ENCODE data around the gene AQP5.

The AQP5 gene

GRCh38 chr12:49951411-49952240 lies 10.0 kb upstream of the AQP5 start:
- no peak for DNase-seq

DNA sequence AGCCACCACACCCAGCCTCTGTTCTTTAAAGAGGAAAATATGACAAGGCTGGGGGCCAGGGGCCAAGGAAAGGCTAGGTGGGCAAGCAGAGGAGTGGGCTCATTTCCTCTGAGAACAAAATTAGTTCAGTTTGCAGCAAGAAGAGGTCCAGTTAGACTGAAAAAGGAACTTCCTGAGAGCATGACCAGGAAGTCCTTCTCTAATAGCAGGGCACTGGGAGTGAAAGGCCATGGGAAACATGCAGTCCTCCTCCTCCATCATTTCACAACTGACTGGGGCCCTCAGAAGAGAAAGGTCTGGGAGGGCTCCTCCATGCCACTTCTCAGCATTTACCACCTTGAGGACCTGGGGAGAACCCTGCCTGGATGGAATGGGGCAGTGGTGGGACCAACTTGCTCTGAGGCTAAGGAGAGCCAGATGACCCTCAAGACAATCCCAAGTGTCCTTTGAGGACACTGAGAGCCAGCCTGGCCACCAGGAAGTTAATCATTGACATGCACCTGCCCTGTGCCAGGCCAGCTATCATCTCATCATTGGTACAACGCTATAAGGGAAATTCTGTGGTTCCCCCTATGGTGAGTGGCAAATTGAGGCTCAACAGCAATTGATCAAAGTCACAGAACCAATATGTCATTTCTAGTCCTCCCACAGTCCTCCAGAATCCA lies 9.1 kb upstream of the AQP5 start:
- no peak for DNase-seq

- no peak for DNase-seq
Observed at GRCh38 chr12:49953151-49953550, 8.5 kb upstream of the AQP5 start.

GRCh38 chr12:49953961-49954846 lies 7.5 kb upstream of the AQP5 start:
- no peak for DNase-seq

DNA sequence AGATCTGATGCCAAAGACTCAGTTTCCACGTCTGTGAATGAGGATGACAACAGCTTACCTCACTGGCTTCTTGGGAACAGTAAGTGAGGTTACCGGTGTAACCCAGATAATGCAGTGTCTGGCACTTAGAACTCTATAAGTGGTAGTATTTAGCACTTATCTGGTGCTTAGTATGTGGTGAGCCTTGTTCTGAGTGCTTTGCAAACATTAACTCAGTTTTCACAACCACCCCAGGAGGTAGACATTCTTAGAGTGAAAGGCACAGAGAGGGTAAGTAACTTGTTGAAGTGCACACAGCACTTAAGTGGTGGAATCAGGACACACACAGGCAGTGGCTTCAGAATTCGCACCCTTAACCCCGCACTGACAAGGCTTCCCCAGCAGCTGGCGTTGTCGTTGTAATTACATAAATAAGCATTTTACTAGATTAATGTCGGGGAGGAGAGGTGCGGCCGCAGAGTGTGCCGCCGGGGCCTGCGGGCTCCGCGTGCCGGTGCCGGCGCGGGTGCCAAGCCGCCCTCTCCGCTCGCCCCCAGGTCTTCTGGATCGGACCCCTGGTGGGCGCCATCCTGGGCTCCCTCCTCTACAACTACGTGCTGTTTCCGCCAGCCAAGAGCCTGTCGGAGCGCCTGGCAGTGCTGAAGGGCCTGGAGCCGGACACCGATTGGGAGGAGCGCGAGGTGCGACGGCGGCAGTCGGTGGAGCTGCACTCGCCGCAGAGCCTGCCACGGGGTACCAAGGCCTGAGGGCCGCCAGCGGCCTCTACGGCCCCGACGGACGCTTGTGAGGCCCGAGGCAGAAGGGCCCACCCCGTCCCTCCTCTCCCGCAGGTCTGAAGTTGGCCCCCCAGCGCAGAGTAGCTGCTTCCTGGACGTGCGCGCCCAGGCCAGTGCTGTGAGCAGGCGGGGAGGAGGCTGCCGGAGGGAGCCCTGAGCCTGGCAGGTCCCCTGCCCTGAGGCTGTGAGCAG lies 6.5 kb upstream of the AQP5 start:
- no peak for DNase-seq

DNA sequence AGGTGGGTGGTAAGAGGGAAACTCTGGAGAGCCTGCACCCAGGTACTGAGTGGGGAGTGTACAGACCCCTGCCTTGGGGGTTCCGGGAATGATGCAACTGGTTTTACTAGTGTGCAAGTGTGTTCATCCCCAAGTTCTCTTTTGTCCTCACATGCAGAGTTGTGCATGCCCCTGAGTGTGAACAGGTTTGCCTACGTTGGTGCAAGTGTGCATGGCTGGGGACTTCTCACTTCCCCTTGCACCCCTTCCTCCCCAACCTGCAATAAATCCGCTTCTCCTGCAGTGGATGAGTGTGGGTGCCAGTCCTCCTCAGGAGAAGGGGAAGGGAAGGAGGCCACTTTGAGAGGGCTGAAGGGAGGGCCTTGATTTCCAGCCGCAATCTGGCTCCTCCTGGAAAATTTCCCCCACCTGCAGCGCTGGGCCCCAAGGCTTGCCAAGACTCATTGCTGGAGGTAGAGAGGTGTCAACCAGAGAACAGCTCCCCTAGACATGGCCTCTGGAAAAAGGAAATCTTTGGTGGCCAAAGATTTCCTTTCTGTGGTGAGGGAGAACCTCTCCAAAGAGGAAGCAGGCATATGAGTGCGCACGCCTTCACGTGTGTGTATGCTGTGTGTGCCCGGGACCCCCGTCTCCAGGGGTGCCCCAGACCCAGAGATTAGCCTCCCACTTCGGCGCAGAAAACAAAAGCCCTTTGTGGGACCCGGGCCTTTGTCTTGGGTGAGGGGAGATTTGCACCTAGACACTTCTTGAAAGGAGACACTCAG lies 5.6 kb upstream of the AQP5 start:
- DNase-seq: no peak

- no peak for DNase-seq
Observed at GRCh38 chr12:49956663-49957569, 4.8 kb upstream of the AQP5 start.

- DNase-seq: no peak
Observed at GRCh38 chr12:49957570-49957967, 4.1 kb upstream of the AQP5 start.

DNA sequence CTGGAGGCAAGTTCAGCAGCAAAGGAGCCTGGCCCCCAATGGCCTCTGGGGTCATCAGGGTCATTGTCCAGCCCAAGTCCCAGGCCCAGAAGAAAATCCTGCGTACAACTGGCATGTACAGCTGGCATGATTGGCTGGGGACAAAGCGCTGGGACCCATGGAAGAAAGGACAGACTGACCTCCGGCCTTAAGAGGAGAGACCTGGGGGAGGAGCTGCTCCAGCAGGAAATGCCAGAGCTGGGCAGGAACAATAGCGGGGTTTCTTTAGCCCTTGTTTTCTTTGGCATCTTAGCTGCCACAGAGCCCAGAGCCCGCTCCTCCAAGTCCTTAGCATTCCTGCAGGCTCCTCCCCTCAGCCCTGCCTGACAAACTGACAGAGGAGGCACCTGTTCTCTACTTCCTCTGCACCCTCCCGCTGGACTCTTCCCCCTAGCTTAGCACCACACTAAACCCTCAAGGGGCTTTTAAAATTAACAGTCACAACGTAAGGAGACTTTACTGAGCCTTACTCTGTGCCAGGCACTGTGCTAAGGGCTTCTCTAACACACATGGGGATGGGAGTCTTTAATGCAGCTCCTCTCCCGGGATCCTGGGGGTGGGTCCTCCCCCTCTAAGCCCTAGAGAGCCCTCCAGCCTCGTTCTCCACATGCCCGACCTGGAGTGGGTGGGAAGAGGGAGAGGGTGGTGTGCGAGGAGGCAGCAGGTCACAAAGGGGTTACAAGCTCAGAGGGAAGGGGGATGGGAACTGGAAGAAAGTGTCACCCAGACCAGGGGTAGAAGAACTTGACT lies 1.8 kb upstream of the AQP5 start:
- DNase-seq: no peak

- no peak for DNase-seq
Observed at GRCh38 chr12:49960474-49961110, 1.1 kb upstream of the AQP5 start.

DNA sequence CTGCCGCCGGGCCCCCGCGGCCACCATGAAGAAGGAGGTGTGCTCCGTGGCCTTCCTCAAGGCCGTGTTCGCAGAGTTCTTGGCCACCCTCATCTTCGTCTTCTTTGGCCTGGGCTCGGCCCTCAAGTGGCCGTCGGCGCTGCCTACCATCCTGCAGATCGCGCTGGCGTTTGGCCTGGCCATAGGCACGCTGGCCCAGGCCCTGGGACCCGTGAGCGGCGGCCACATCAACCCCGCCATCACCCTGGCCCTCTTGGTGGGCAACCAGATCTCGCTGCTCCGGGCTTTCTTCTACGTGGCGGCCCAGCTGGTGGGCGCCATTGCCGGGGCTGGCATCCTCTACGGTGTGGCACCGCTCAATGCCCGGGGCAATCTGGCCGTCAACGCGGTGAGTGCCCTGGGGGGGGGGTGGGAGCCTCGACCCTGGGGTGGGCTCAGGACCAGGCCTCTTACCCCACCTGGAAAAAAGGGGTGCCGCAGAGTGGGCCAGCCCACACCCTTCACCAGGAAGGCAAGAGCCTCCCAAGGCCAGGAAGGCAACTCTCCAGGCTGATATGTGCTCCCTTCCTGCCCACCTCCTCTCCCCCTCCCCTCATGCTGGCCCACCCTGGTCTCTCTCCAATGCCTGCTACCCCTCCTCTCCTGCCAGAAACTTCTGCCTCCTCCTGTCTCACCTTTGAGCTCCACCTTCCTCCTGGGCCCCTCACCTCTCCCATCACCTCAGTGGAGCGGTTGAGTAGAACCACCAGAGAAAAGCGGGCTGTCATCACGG lies 507 bp downstream of the AQP5 start:
- DNase-seq: no peak

- no peak for DNase-seq
Observed at GRCh38 chr12:49962861-49963765, 1.4 kb downstream of the AQP5 start.

DNA sequence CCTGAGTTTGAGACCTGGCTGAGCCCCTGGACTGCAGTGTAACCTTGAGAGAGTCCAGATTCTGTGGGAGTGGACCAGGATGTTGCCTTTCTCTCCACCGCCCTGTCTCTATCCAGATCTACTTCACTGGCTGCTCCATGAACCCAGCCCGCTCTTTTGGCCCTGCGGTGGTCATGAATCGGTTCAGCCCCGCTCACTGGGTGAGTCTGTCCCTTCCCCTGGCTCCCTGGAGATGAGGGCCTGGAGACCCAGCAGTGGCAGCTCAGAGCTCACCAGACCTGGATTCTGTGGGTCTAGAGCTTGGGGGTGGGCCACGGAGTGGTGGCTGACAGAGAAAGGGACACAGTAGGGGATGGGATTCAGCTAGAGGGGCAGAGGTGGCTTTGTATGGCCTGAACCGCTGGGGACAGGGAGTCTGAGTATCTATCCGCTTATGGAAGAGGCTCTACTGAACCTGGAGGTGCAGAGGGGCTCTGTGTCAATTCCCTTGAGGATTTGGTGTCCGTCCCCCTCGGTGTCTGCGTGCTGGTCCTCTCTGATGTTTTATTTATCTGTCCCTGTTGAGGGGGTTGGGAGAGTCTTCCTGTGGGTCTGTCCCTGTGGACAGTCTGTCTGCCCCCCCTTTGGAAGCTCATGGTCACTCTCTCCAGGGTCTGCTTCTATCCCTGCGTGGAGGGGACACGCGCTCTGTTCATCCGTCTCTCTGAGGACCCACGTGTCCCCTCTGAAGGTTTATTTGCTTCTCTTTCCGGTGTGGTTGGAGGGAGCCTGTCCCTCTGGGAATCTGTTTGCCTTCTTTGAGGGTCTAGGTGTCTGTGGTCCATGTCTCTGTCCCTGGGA lies 2.5 kb downstream of the AQP5 start:
- DNase-seq: no peak

DNA sequence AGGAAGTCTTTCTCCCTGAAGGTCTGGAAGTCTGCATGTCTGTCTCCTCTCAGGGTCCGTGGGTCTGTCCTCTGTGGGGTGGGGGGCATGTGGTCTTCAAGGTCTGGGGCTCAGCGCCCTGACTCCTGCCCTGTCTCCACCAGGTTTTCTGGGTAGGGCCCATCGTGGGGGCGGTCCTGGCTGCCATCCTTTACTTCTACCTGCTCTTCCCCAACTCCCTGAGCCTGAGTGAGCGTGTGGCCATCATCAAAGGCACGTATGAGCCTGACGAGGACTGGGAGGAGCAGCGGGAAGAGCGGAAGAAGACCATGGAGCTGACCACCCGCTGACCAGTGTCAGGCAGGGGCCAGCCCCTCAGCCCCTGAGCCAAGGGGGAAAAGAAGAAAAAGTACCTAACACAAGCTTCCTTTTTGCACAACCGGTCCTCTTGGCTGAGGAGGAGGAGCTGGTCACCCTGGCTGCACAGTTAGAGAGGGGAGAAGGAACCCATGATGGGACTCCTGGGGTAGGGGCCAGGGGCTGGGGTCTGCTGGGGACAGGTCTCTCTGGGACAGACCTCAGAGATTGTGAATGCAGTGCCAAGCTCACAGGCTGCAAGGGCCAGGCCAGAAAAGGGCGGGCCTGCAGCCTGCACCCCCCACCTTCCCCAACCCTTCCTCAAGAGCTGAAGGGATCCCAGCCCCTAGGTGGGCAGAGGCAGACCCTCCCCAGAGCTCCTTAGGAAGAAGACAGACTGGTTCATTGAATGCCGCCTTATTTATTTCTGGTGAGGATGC lies 3.4 kb downstream of the AQP5 start:
- no peak for DNase-seq

DNA sequence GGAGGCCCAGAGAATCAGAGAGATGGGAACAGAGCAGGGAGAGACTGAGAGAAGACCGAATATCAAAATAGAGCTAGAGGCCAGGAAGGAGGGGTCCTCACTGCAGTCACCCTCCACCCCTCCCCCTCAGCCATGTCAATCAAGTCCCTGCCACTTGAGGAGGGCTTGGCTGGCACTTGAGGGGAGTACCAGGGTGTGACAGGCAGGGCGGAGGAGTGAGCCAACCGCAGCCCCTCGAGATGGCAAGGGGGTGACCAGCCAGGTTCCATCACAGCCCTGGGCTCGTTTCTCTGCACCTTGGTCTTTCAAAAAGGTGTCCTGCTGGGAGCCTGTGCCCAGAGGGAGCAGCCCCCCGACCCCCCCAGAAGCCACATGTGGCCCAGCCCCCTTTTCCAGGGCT lies 4.2 kb downstream of the AQP5 start:
- DNase-seq: no peak
